Measurements from ENCODE around the gene NIM1K. TPM values are rescaled to one million over a fixed set of nuclear protein-coding genes. Genes with fewer than 3 reads are reported as not detected.

The NIM1K gene
- total RNA-seq, 1 experiment from 2014 or later, result 0.59 TPM

- no peaks in the 10 kb centered on the region for H3K9me3 ChIP-seq (ENCODE audit: control insufficient read depth, insufficient read depth, low read depth, low read length)
- no TSS peak for BruUV-seq (replicated peaks)
- ChIA-PET CTCF (interaction anchor here (0.6 kb wide), 1 partner anchor 285 kb away, joined by 3 read pairs; no protein-coding TSS in a partner anchor), POLR2A (no interaction called here)
- no peaks in the 10 kb centered on the region for H3K27me3 ChIP-seq (ENCODE audit: control insufficient read depth, insufficient read depth, low read length)
- H3K36me3 ChIP-seq (ENCODE audit: control insufficient read depth, insufficient read depth, low read length), result peaks cover 17% of the 10 kb centered on the region
- no peak for ATAC-seq
- in situ Hi-C loops (cut with HindIII; ENCODE audit: low pct_unique_long_range_greater_than_20kb, low sequenced_read_pairs) (no loop called here), intact Hi-C loops (cut with micrococcal nuclease; ENCODE audit: unreplicated experiment) (no loop called here)
- TF ChIP-seq, protein P1, sequence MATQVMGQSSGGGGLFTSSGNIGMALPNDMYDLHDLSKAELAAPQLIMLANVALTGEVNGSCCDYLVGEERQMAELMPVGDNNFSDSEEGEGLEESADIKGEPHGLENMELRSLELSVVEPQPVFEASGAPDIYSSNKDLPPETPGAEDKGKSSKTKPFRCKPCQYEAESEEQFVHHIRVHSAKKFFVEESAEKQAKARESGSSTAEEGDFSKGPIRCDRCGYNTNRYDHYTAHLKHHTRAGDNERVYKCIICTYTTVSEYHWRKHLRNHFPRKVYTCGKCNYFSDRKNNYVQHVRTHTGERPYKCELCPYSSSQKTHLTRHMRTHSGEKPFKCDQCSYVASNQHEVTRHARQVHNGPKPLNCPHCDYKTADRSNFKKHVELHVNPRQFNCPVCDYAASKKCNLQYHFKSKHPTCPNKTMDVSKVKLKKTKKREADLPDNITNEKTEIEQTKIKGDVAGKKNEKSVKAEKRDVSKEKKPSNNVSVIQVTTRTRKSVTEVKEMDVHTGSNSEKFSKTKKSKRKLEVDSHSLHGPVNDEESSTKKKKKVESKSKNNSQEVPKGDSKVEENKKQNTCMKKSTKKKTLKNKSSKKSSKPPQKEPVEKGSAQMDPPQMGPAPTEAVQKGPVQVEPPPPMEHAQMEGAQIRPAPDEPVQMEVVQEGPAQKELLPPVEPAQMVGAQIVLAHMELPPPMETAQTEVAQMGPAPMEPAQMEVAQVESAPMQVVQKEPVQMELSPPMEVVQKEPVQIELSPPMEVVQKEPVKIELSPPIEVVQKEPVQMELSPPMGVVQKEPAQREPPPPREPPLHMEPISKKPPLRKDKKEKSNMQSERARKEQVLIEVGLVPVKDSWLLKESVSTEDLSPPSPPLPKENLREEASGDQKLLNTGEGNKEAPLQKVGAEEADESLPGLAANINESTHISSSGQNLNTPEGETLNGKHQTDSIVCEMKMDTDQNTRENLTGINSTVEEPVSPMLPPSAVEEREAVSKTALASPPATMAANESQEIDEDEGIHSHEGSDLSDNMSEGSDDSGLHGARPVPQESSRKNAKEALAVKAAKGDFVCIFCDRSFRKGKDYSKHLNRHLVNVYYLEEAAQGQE (IDR thresholded peaks at IDR 0.05; ENCODE audit: insufficient read depth in 1 of 2, low read depth in 2 of 2, low read length in 1 of 2), result no peak
- no peak for TF ChIP-seq POLR2AphosphoS5 (IDR thresholded peaks at IDR 0.05; ENCODE audit: low read depth, low read length)
- no peak for TF ChIP-seq TCF7L2 (IDR thresholded peaks at IDR 0.05; ENCODE audit: low read depth, low read length)
- no peak for TF ChIP-seq SIN3A (IDR thresholded peaks at IDR 0.05; ENCODE audit: borderline replicate concordance, insufficient read depth, low read depth, low read length)
- no peak for TF ChIP-seq CTCF (IDR thresholded peaks at IDR 0.05)
- DNase-seq (ENCODE audit: low read depth, low spot score), result no peak
- H3K4me3 ChIP-seq (ENCODE audit: low read depth in 2 of 2, low read length in 2 of 2), result no peak overlapping the region
- no peaks in the 10 kb centered on the region for H3K4me1 ChIP-seq (ENCODE audit: control insufficient read depth, insufficient read depth, low read length)
- no peak overlapping the region for H3K27ac ChIP-seq (ENCODE audit: low read length)
Measured at GRCh38 chr5:43174586-43174985, 17.4 kb upstream of the NIM1K start.

GRCh38 chr5:43179836-43180235, 12.2 kb upstream of the NIM1K start:
- ATAC-seq (no peak), DNase-seq (ENCODE audit: low read depth, low spot score) (no peak)
- Histone ChIP-seq H3K36me3 (ENCODE audit: control insufficient read depth, insufficient read depth, low read length) (peaks cover 6% of the 10 kb centered on the region; the same call in 1 of the 2 replicates), H3K4me1 (ENCODE audit: control insufficient read depth, insufficient read depth, low read length) (no peaks in the 10 kb centered on the region), H3K9me3 (ENCODE audit: control insufficient read depth, insufficient read depth, low read depth, low read length) (no peaks in the 10 kb centered on the region), H3K4me3 (ENCODE audit: low read depth in 2 of 2, low read length in 2 of 2) (no peak overlapping the region), H3K27ac (ENCODE audit: low read length) (no peak overlapping the region), H3K27me3 (ENCODE audit: control insufficient read depth, insufficient read depth, low read length) (no peaks in the 10 kb centered on the region)
- POLR2A ChIA-PET, result no interaction called here
- intact Hi-C loops (cut with micrococcal nuclease; ENCODE audit: unreplicated experiment) (no loop called here), in situ Hi-C loops (cut with HindIII; ENCODE audit: low pct_unique_long_range_greater_than_20kb, low sequenced_read_pairs) (no loop called here)
- TF ChIP-seq TCF7L2 (IDR thresholded peaks at IDR 0.05; ENCODE audit: low read depth, low read length), result no peak
- no peak for TF ChIP-seq SIN3A (IDR thresholded peaks at IDR 0.05; ENCODE audit: borderline replicate concordance, insufficient read depth, low read depth, low read length)
- no peak for TF ChIP-seq CTCF (IDR thresholded peaks at IDR 0.05)
- no peak for TF ChIP-seq POLR2AphosphoS5 (IDR thresholded peaks at IDR 0.05; ENCODE audit: low read depth, low read length)
- TF ChIP-seq, protein P1 (IDR thresholded peaks at IDR 0.05; ENCODE audit: insufficient read depth in 1 of 2, low read depth in 2 of 2, low read length in 1 of 2), result no peak
- CTCF ChIA-PET, result no interaction called here
- BruUV-seq (replicated peaks), result no TSS peak

All from Panc1 (cell line).